Measurements from ENCODE around the gene PROM1.

DNA sequence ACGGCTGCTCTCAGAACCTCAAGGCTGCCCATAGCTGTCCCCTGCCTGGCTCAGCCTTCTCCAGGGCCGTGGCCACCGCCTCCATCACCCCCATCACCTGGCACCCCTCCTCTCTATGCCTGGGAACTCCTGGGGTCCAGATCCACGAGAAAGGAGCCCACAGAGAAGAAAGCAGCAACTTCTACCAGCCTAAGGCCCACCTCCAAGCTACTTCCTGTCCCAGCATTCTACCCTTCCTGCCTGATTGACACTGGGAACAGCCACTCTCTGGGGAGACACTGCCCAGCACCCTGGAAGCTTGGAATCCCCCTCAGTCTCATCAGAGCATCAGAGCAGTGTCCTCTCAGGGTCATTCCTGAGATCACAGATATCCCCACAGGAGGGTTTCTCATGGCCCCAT lies 36.9 kb upstream of the PROM1 start:
- TF ChIP-seq, protein P1, sequence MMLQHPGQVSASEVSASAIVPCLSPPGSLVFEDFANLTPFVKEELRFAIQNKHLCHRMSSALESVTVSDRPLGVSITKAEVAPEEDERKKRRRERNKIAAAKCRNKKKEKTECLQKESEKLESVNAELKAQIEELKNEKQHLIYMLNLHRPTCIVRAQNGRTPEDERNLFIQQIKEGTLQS (CRISPR knock-in tag; conservative IDR thresholded peaks at IDR 0.05), result no peak
- TF ChIP-seq, protein P2, sequence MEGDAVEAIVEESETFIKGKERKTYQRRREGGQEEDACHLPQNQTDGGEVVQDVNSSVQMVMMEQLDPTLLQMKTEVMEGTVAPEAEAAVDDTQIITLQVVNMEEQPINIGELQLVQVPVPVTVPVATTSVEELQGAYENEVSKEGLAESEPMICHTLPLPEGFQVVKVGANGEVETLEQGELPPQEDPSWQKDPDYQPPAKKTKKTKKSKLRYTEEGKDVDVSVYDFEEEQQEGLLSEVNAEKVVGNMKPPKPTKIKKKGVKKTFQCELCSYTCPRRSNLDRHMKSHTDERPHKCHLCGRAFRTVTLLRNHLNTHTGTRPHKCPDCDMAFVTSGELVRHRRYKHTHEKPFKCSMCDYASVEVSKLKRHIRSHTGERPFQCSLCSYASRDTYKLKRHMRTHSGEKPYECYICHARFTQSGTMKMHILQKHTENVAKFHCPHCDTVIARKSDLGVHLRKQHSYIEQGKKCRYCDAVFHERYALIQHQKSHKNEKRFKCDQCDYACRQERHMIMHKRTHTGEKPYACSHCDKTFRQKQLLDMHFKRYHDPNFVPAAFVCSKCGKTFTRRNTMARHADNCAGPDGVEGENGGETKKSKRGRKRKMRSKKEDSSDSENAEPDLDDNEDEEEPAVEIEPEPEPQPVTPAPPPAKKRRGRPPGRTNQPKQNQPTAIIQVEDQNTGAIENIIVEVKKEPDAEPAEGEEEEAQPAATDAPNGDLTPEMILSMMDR (IDR thresholded peaks at IDR 0.05), result no peak
- TF ChIP-seq HMGXB4 (CRISPR knock-in tag; IDR thresholded peaks at IDR 0.05) (no peak), RELA (CRISPR knock-in tag; IDR thresholded peaks at IDR 0.05; ENCODE audit: borderline replicate concordance) (no peak)
